A549 treated with RU486 at 1 μM for 4 hours (cell line): ENCODE results near the gene CHTF8. TPM values are rescaled to one million over a fixed set of nuclear protein-coding genes. Genes with fewer than 3 reads are reported as not detected.

Experiments used
- total RNA-seq: library from RNA; stranded (reverse); fragments of 200-300 nt; extraction: Qiagen RNA extraction; gene quantifications from 5 replicates; pipeline ENCODE4 v1.2.3, GENCODE V29; 2022; ENCODE audit warnings: low read depth

Gene CHTF8
- 106 to 134 TPM (median 125 TPM) in 5 replicates for total RNA-seq

GRCh38 chr16:69132424-69133252, at the start of gene CHTF8, which contains the start of gene UTP4:
CHTF8 (minus strand) TSS chr16:69132588; CDS start chr16:69121458, 11,130 bp downstream.
UTP4 (plus strand) TSS chr16:69132649; CDS start chr16:69133460, 811 bp downstream.

GRCh38 chr16:69105501-69106361, 26.7 kb downstream of the CHTF8 start, which contains the start of gene HAS3:
HAS3 (plus strand) TSS chr16:69105653; CDS start chr16:69109396, 3,743 bp downstream.

Other genes with a start within 250 kb of the CHTF8 start
- 38.9 to 59.6 TPM (median 52.0 TPM) in 5 replicates for gene HAS3, start 26.9 kb downstream of the CHTF8 start, total RNA-seq
- 85.6 to 97.9 TPM (median 88.6 TPM) in 5 replicates for gene UTP4, start 61 bp upstream of the CHTF8 start, total RNA-seq
- 5.1 to 7.1 TPM (median 6.9 TPM) in 5 replicates for gene SNTB2, start 54.6 kb upstream of the CHTF8 start, total RNA-seq
- 30.4 to 33.1 TPM (median 30.6 TPM) in 5 replicates for gene VPS4A, start 178.8 kb upstream of the CHTF8 start, total RNA-seq
- 22.7 to 49.0 TPM (median 40.1 TPM) in 5 replicates for gene PDF, start 198.0 kb upstream of the CHTF8 start, total RNA-seq
- gene COG8, start 207.0 kb upstream of the CHTF8 start, total RNA-seq = 19.8 to 27.3 TPM (median 25.6 TPM) in 5 replicates
- 50.6 to 76.3 TPM (median 58.4 TPM) in 5 replicates for gene NIP7, start 207.2 kb upstream of the CHTF8 start, total RNA-seq
- gene TMED6, start 219.2 kb upstream of the CHTF8 start, total RNA-seq = not detected in 5 replicates